DOHH2 (cell line): ENCODE data around the gene NCOA5.

Experiments
- EZH2phosphoT487 ChIP-seq: fragments of 200-600 bp; sonication (generic); IDR thresholded peaks from 2 replicates; pipeline ENCODE4 v1.6.1; 2017; ENCODE audit warnings: borderline replicate concordance, mild to moderate bottlenecking, antibody characterized with exemption, low read length, moderate library complexity, mixed read lengths
- TF ChIP-seq, protein P1 (sequence below): fragments of 200-600 bp; sonication (generic); IDR thresholded peaks from one replicate; pipeline ENCODE4 v1.5.1; 2014; ENCODE audit warnings: antibody characterized with exemption, mild to moderate bottlenecking, low read depth, low read length; ENCODE audit not compliant: poor library complexity, severe bottlenecking

DNA sequence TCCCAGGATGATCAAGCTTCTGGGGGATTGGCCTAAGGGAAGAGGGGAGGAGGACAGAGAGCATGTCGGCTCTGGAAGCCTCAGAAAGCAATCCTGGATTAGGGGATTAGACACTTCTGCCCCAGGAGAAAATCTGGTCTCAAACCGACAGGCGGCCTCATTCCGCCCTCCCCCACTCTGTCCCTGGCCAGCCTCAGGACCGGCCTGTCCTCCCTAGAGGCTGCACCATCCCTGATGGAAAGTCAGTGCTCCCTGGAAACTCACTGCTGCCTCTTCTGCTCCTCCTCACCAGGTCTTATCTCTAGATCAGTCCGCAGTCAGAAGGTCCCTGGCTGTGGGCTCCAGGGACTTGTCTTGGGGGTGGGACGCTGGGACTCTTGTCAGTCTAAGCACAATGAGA is 61.7 kb downstream of the NCOA5 start:
- TF ChIP-seq, protein P1, sequence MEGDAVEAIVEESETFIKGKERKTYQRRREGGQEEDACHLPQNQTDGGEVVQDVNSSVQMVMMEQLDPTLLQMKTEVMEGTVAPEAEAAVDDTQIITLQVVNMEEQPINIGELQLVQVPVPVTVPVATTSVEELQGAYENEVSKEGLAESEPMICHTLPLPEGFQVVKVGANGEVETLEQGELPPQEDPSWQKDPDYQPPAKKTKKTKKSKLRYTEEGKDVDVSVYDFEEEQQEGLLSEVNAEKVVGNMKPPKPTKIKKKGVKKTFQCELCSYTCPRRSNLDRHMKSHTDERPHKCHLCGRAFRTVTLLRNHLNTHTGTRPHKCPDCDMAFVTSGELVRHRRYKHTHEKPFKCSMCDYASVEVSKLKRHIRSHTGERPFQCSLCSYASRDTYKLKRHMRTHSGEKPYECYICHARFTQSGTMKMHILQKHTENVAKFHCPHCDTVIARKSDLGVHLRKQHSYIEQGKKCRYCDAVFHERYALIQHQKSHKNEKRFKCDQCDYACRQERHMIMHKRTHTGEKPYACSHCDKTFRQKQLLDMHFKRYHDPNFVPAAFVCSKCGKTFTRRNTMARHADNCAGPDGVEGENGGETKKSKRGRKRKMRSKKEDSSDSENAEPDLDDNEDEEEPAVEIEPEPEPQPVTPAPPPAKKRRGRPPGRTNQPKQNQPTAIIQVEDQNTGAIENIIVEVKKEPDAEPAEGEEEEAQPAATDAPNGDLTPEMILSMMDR = no peak
- no peak for TF ChIP-seq EZH2phosphoT487
